Measurements from ENCODE around the gene EFCC1.

DNA sequence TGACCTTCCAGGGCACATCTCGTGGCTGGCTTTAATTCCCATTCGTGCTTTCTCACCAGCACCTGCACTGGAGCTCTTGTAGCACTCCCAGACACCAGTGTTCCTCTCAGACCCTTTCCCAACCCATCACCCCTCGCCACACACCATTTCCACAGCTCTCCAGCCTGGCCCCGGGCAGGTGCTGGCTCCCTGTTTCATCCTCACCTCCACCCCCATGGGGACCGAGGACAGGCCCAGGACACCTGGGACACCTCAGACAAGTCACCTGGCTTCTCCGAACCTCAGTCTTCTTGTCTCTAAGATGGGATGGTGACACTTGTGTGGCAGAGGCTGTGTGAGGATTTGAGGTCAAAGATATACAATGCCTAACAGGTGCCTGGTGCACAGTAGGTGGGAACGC lies 32.0 kb downstream of the EFCC1 start:
- no peak for TF ChIP-seq BCL11A (IDR thresholded peaks at IDR 0.05; ENCODE audit: low read depth in 2 of 2, low read length in 2 of 2)
- TF ChIP-seq ZNF274 (IDR thresholded peaks at IDR 0.05; ENCODE audit: borderline replicate concordance, extremely low read depth, low read length) = no peak
- TF ChIP-seq RFX5 (IDR thresholded peaks at IDR 0.05; ENCODE audit: borderline replicate concordance, low read depth, low read length) = no peak
- TF ChIP-seq NANOG (IDR thresholded peaks at IDR 0.05; ENCODE audit: insufficient read depth, low read depth, low read length, poor library complexity, severe bottlenecking) = no peak
- no peak for TF ChIP-seq CTCF (IDR thresholded peaks at IDR 0.05; ENCODE audit: control extremely low read depth in 1 of 3, insufficient read depth in 1 of 3, low read depth in 1 of 3, low read length in 3 of 3)
- TF ChIP-seq EP300 (IDR thresholded peaks at IDR 0.05; ENCODE audit: borderline replicate concordance in 1 of 2, low read depth in 2 of 2, low read length in 2 of 2) = no peak
- TF ChIP-seq CHD1 (IDR thresholded peaks at IDR 0.05; ENCODE audit: low read depth, low read length) = no peak
- no peak for TF ChIP-seq KDM5A (IDR thresholded peaks at IDR 0.05; ENCODE audit: low read length)
- TF ChIP-seq POLR2AphosphoS5 (IDR thresholded peaks at IDR 0.05; ENCODE audit: low read depth, low read length) = no peak
- no peak for TF ChIP-seq ATF3 (IDR thresholded peaks at IDR 0.05; ENCODE audit: insufficient read depth, low read depth, low read length)
- TF ChIP-seq, protein P1, sequence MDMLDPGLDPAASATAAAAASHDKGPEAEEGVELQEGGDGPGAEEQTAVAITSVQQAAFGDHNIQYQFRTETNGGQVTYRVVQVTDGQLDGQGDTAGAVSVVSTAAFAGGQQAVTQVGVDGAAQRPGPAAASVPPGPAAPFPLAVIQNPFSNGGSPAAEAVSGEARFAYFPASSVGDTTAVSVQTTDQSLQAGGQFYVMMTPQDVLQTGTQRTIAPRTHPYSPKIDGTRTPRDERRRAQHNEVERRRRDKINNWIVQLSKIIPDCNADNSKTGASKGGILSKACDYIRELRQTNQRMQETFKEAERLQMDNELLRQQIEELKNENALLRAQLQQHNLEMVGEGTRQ (IDR thresholded peaks at IDR 0.05; ENCODE audit: low read length) = no peak
- TF ChIP-seq SP1 (IDR thresholded peaks at IDR 0.05; ENCODE audit: low read depth, low read length) = no peak
- TF ChIP-seq POLR2A (IDR thresholded peaks at IDR 0.05; ENCODE audit: control extremely low read depth in 1 of 2, low read depth in 2 of 2, low read length in 2 of 2) = no peak
